Muscle of leg (tissue), 11 donors: ENCODE results near the gene AMFR. TPM values are rescaled to one million over a fixed set of nuclear protein-coding genes. Genes with fewer than 3 reads are reported as not detected.
"Not testable (repeated sequence)": the region's sequence is repeated elsewhere in the genome, so short reads cannot be mapped to it uniquely, and the experiment has no call there.

Experiments
- DNase-seq: peaks from one replicate; pipeline ENCODE4 v3.0.0; 2013
- H3K27ac ChIP-seq: one replicate; pipeline ENCODE4 v1.5.1; 2013; ENCODE audit warnings: mild to moderate bottlenecking, low read length, control low read depth
- H3K27me3 ChIP-seq: one replicate; pipeline ENCODE4 v1.6.1; 2013; ENCODE audit warnings: low read length; ENCODE audit not compliant: control insufficient read depth, insufficient read depth
- H3K36me3 ChIP-seq: one replicate; pipeline ENCODE4 v1.6.1; 2013; ENCODE audit warnings: low read length; ENCODE audit not compliant: control insufficient read depth, insufficient read depth
- H3K4me1 ChIP-seq: one replicate; pipeline ENCODE4 v1.6.1; 2013; ENCODE audit warnings: low read length; ENCODE audit not compliant: control insufficient read depth, insufficient read depth
- H3K4me3 ChIP-seq: one replicate; pipeline ENCODE4 v1.5.1; 2013; ENCODE audit warnings: low read length, control low read depth
- H3K9me3 ChIP-seq: replicated peaks from 2 replicates; pipeline ENCODE4 v1.6.1; 2013; ENCODE audit warnings: low read depth, low read length; ENCODE audit not compliant: control insufficient read depth
- WGBS: methylation state at CpG from one replicate; pipeline ENCODE4 v1.1.5; 2013; ENCODE audit warnings: missing lambda C conversion rate; ENCODE audit not compliant: insufficient coverage; 5-methylcytosine and 5-hydroxymethylcytosine counted together
- polyA plus RNA-seq, 8 donors: library from polyadenylated mRNA; unstranded; fragments of 120-200 nt; gene quantifications; one replicate each; pipeline versions ENCODE4 v1.2.1 to v1.2.3, GENCODE V29; 2013; ENCODE audit warnings: inconsistent platforms in 1 of 8, low replicate concordance in 1 of 8; ENCODE audit not compliant: insufficient read length in 8 of 8, insufficient read depth in 1 of 8
- total RNA-seq: library from RNA; stranded (reverse); fragments of 120-200 nt; gene quantifications from one replicate; pipeline ENCODE4 v1.2.4, GENCODE V29; 2013

AMFR gene
- total and polyA plus RNA-seq, 9 donors: 36.6 to 70.4 (median 49.1) TPM

GRCh38 chr16:56400458-56400857 lies 24.9 kb downstream of the AMFR start:
- DNase-seq: no peak
- no peaks in the 10 kb centered on the region for H3K9me3 ChIP-seq
- no peak overlapping the region for H3K4me3 ChIP-seq
- H3K27ac ChIP-seq: no peak overlapping the region
- H3K27me3 ChIP-seq: no peaks in the 10 kb centered on the region
- 82% methylated on average over 3 of the region's 5 CpGs for WGBS
- H3K4me1 ChIP-seq: no peaks in the 10 kb centered on the region
- peaks cover 37% of the 10 kb centered on the region for H3K36me3 ChIP-seq

- Histone ChIP-seq H3K4me1 (no peaks in the 10 kb centered on the region), H3K27ac (no peak overlapping the region)
- no CpG with 5 or more reads among the region's 2 CpGs for WGBS
Measured at GRCh38 chr16:56399486-56399885, 25.9 kb downstream of the AMFR start.

GRCh38 chr16:56399047-56399446 lies 26.3 kb downstream of the AMFR start:
- DNase-seq: peak; percentile 9
- WGBS: no CpG with 5 or more reads among the region's 2 CpGs

More at GRCh38 chr16:56399486-56399885, 25.9 kb downstream of the AMFR start:
- H3K4me3 ChIP-seq: no peak overlapping the region
- H3K27me3 ChIP-seq: no peaks in the 10 kb centered on the region
- H3K9me3 ChIP-seq: no peaks in the 10 kb centered on the region
- no peak for DNase-seq
- H3K36me3 ChIP-seq: peaks cover 33% of the 10 kb centered on the region

GRCh38 chr16:56396724-56397123 lies 28.6 kb downstream of the AMFR start:
- H3K36me3 ChIP-seq: peaks cover 16% of the 10 kb centered on the region

More at GRCh38 chr16:56399047-56399446, 26.3 kb downstream of the AMFR start:
- no peak overlapping the region for H3K27ac ChIP-seq
- no peaks in the 10 kb centered on the region for H3K4me1 ChIP-seq
- no peaks in the 10 kb centered on the region for H3K9me3 ChIP-seq
- no peaks in the 10 kb centered on the region for H3K27me3 ChIP-seq
- peaks cover 33% of the 10 kb centered on the region for H3K36me3 ChIP-seq
- no peak overlapping the region for H3K4me3 ChIP-seq

GRCh38 chr16:56389554-56389953 lies 35.8 kb downstream of the AMFR start:
- H3K27ac ChIP-seq: no peak overlapping the region
- WGBS: 98% methylated on average over 3 of the region's 3 CpGs
- no peaks in the 10 kb centered on the region for H3K27me3 ChIP-seq
- no peak for DNase-seq
- peaks cover 45% of the 10 kb centered on the region for H3K36me3 ChIP-seq
- no peak overlapping the region for H3K4me3 ChIP-seq
- no peaks in the 10 kb centered on the region for H3K4me1 ChIP-seq
- no peaks in the 10 kb centered on the region for H3K9me3 ChIP-seq

More at GRCh38 chr16:56396724-56397123, 28.6 kb downstream of the AMFR start:
- not testable (repeated sequence) for H3K9me3 ChIP-seq, H3K27me3 ChIP-seq, H3K27ac ChIP-seq, DNase-seq, H3K4me3 ChIP-seq, H3K4me1 ChIP-seq
- no CpG with 5 or more reads among the region's 3 CpGs for WGBS

GRCh38 chr16:56388209-56388608 lies 37.1 kb downstream of the AMFR start:
- Histone ChIP-seq H3K36me3 (peaks cover 58% of the 10 kb centered on the region), H3K9me3 (no peaks in the 10 kb centered on the region), H3K4me1 (no peaks in the 10 kb centered on the region), H3K4me3 (no peak overlapping the region), H3K27ac (no peak overlapping the region), H3K27me3 (no peaks in the 10 kb centered on the region)
- DNase-seq: no peak

- H3K4me1 ChIP-seq: no peaks in the 10 kb centered on the region
- DNase-seq: no peak
- H3K9me3 ChIP-seq: no peaks in the 10 kb centered on the region
- no CpG with 5 or more reads among the region's 3 CpGs for WGBS
- H3K4me3 ChIP-seq: no peak overlapping the region
- no peak overlapping the region for H3K27ac ChIP-seq
- peaks cover 62% of the 10 kb centered on the region for H3K36me3 ChIP-seq
- no peaks in the 10 kb centered on the region for H3K27me3 ChIP-seq
Measured at GRCh38 chr16:56387396-56387795, 37.9 kb downstream of the AMFR start.

DNA sequence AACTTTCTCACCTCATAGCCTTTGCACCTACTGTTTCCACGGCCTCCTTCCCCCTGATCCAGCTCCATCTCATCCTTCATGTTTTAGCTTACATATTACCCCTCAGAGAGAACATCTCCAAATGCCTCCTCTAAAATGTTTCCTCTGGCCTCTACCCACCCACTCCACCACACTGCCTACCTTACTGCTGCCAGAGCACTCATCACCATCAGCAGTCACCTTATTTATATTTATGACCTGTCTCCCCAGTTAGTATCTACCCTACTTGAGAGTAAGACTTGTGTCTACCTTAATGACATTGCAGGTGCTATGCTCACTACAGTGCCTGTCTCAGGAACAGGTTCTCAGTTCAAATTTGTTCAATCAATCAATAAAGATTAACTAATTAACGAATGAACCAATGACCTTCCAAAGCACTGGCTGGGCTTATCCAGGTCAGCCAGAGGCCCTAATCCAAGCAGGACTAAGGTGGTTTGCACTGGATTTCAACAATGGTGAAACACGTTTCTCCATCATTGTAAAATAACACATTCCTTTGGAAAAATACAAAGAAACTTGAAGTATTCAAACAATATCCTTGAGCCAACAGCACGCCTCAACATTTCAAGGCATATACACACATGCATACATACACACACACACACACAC lies 41.1 kb downstream of the AMFR start:
- Histone ChIP-seq H3K27me3 (no peaks in the 10 kb centered on the region), H3K9me3 (peaks cover 9% of the 10 kb centered on the region), H3K4me1 (no peaks in the 10 kb centered on the region), H3K4me3 (no peak overlapping the region), H3K36me3 (peaks cover 71% of the 10 kb centered on the region), H3K27ac (no peak overlapping the region)
- WGBS: 100% methylated on average over 2 of the region's 4 CpGs
- DNase-seq: no peak

- 78% methylated on average over 4 of the region's 5 CpGs for WGBS
- Histone ChIP-seq H3K4me1 (no peaks in the 10 kb centered on the region), H3K4me3 (no peak overlapping the region), H3K9me3 (peaks cover 9% of the 10 kb centered on the region), H3K27ac (no peak overlapping the region), H3K36me3 (peaks cover 69% of the 10 kb centered on the region), H3K27me3 (no peaks in the 10 kb centered on the region)
- no peak for DNase-seq
Measured at GRCh38 chr16:56382901-56383355, 42.4 kb downstream of the AMFR start.

DNA sequence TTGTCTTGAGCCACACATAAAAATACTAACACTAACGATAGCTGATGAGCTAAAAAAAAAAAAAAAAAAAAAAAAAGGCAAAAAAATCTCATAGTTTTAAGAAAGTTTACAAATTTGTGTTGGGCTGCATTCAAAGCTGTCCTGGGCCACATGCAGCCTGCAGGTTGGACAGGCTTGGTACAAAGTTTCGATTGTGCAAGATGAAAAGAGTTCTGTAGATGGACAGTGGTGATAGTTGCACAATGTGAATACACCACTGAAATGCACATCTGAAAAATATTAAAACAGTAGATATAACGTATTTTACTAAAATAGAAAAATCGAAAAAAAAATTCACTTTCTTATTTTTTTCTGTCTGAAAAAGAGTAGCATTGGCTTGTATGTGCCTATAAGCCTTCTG lies 42.9 kb downstream of the AMFR start:
- WGBS: no CpG with 5 or more reads among the region's 4 CpGs
- no peaks in the 10 kb centered on the region for H3K27me3 ChIP-seq
- H3K9me3 ChIP-seq: peaks cover 9% of the 10 kb centered on the region
- H3K4me1 ChIP-seq: no peaks in the 10 kb centered on the region
- DNase-seq: no peak
- H3K36me3 ChIP-seq: peaks cover 64% of the 10 kb centered on the region
- no peak overlapping the region for H3K27ac ChIP-seq
- H3K4me3 ChIP-seq: no peak overlapping the region
